Prostate gland (tissue), 2 donors: ENCODE data around the gene CDC34. TPM values are rescaled to one million over a fixed set of nuclear protein-coding genes. Genes with fewer than 3 reads are reported as not detected.

ENCODE experiments used
- DNase-seq: peaks from one replicate; pipeline ENCODE4 v3.0.0-alpha.2; 2019; ENCODE audit warnings: low spot score
- H3K27ac ChIP-seq, 2 donors: fragments of 200-600 bp; sonication (generic); 2 replicates each; pipeline ENCODE4 v1.5.1; 2017 to 2019
- H3K27me3 ChIP-seq: fragments of 200-600 bp; sonication (generic); replicated peaks from 2 replicates; pipeline ENCODE4 v1.5.1; 2019; ENCODE audit not compliant: insufficient read depth
- H3K36me3 ChIP-seq, 2 donors: fragments of 200-600 bp; sonication (generic); 1 replicate in 1 of 2; 2 replicates in 1 of 2; pipeline versions ENCODE4 v1.5.1 to v1.8.1; 2017 to 2019
- H3K4me1 ChIP-seq: fragments of 200-600 bp; sonication (generic); replicated peaks from 2 replicates; pipeline ENCODE4 v1.5.1; 2019
- H3K4me3 ChIP-seq, 2 donors: fragments of 200-600 bp; sonication (generic); 2 replicates each; pipeline ENCODE4 v1.5.1; 2017 to 2019
- H3K9me3 ChIP-seq: fragments of 200-600 bp; sonication (generic); 2 replicates; pipeline ENCODE4 v1.5.1; 2017
- POLR2A ChIP-seq: fragments of 450-650 bp; IDR thresholded peaks from one replicate; pipeline ENCODE4 v1.6.1; 2016; ENCODE audit warnings: antibody characterized with exemption, mild to moderate bottlenecking
- POLR2AphosphoS5 ChIP-seq: sonication (generic); formaldehyde crosslinking; IDR thresholded peaks from one replicate; pipeline ENCODE4 v1.6.1; 2017; ENCODE audit warnings: antibody characterized with exemption
- WGBS: methylation state at CpG from one replicate; pipeline ENCODE4 v1.1.5; 2018; 5-methylcytosine and 5-hydroxymethylcytosine counted together
- intact Hi-C: fragments of 100-400 bp; cut with DNase I; formaldehyde crosslinking; loops from one replicate; pipeline ENCODE4 v1.14.2; 2022
- total RNA-seq, 2 donors: library from RNA; depleted of rRNA; stranded (reverse); fragments of >200 nt; gene quantifications; one replicate each; pipeline ENCODE4 v1.1.0, GENCODE V29; 2016
- TF ChIP-seq, protein P1 (sequence below), 4 experiments: fragments of 200-600 bp in 2 of 4; fragments of 450-650 bp in 2 of 4; sonication (generic) in 2 of 4; IDR thresholded peaks; 1 replicate in 3 of 4; 2 replicates in 1 of 4; pipeline ENCODE4 v1.5.1; 2016 to 2019; ENCODE audit warnings: antibody characterized with exemption in 4 of 4, mild to moderate bottlenecking in 2 of 4, moderate library complexity in 2 of 4

The CDC34 gene
- total RNA-seq, 2 donors from 2014 or later = 93.4 to 159 TPM

DNA sequence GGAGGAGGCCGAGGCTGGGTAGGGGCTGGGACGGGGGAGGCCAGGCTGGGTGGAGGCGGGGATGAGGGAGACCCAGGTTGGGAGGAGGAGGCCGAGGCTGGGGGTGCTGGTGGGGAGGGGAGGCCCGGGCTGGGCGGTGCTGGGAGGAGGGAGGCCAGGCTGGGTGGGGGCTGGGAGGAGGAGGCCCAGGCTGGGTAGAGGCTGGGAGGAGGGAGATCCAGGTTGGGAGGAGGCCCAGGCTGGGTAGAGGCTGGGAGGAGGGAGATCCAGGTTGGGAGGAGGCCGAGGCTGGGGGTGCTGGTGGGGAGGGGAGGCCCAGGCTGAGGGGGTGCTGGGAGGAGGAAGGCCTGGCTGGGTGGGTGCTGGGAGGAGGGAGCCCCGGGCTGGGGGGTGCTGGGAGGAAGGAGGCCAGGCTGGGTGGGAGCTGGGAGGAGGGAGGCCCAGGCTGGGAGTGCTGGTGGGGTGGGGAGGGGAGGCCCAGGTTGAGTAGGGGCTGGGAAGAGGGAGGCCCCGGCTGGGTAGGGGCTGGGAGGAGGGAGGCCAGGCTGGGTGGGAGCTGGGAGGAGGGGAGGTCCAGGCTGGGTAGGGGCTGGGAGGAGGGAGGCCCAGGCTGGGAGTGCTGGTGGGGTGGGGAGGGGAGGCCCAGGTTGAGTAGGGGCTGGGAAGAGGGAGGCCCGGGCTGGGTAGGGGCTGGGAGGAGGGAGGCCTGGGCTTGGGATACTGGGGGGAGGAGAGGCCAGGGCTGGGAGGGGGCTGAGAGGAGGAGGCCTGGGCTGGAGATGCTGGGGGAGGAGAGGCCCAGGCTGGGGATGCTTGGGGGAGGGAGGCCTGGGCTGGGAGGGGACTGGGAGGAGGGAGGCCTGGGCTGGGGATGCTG is 13.6 kb upstream of the CDC34 start:
- TF ChIP-seq POLR2A = no peak
- TF ChIP-seq POLR2AphosphoS5 = no peak
- TF ChIP-seq, protein P1, sequence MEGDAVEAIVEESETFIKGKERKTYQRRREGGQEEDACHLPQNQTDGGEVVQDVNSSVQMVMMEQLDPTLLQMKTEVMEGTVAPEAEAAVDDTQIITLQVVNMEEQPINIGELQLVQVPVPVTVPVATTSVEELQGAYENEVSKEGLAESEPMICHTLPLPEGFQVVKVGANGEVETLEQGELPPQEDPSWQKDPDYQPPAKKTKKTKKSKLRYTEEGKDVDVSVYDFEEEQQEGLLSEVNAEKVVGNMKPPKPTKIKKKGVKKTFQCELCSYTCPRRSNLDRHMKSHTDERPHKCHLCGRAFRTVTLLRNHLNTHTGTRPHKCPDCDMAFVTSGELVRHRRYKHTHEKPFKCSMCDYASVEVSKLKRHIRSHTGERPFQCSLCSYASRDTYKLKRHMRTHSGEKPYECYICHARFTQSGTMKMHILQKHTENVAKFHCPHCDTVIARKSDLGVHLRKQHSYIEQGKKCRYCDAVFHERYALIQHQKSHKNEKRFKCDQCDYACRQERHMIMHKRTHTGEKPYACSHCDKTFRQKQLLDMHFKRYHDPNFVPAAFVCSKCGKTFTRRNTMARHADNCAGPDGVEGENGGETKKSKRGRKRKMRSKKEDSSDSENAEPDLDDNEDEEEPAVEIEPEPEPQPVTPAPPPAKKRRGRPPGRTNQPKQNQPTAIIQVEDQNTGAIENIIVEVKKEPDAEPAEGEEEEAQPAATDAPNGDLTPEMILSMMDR (IDR thresholded peaks at IDR 0.05) = no peak
- H3K27ac ChIP-seq = no peak overlapping the region
- WGBS = 57% methylated on average over 10 of the region's 10 CpGs
- no peak overlapping the region for H3K4me3 ChIP-seq
- no peaks in the 10 kb centered on the region for H3K9me3 ChIP-seq
- H3K27me3 ChIP-seq = no peaks in the 10 kb centered on the region
- intact Hi-C loops = no loop called here
- DNase-seq = no peak
- H3K36me3 ChIP-seq = no peaks in the 10 kb centered on the region
- H3K4me1 ChIP-seq = no peaks in the 10 kb centered on the region

DNA sequence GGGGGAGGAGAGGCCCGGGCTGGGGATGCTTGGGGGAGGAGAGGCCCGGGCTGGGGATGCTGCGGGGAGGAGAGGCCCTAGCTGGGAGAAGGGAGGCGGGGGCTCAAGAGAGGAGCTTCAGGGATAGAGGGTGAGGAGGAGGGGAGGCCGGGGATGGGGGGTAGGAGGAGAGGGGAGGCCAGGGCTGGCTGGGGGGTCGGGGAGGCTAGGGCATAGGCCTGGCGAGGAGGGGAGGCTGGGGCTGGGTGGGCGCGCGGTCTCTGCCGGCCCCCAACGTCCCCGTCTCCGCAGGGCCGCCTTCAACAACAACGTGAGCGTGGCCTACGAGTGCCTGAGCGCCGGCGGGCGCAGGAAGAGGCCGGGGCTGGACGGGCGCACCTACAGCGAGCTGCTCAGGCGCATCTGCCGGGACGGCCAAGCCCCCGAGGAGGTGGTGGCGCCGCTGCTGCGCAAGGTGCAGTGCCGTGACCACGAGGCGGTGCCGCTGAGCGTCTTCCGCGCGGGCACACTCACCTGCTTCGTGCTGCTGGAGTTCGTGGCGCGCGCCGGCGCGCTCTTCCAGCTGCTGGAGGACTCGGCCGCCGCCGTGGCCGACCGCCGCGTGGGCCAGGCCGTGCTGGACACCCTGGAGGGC is 12.8 kb upstream of the CDC34 start:
- Histone ChIP-seq H3K27ac (no peak overlapping the region), H3K4me3 (no peak overlapping the region), H3K36me3 (no peaks in the 10 kb centered on the region), H3K27me3 (no peaks in the 10 kb centered on the region), H3K4me1 (no peaks in the 10 kb centered on the region), H3K9me3 (no peaks in the 10 kb centered on the region)
- no peak for DNase-seq
- WGBS = 59% methylated on average over 54 of the region's 58 CpGs
- TF ChIP-seq, protein P1 (IDR thresholded peaks at IDR 0.05) = no peak
- no peak for TF ChIP-seq POLR2A
- TF ChIP-seq POLR2AphosphoS5 = no peak
- intact Hi-C loops = no loop called here

DNA sequence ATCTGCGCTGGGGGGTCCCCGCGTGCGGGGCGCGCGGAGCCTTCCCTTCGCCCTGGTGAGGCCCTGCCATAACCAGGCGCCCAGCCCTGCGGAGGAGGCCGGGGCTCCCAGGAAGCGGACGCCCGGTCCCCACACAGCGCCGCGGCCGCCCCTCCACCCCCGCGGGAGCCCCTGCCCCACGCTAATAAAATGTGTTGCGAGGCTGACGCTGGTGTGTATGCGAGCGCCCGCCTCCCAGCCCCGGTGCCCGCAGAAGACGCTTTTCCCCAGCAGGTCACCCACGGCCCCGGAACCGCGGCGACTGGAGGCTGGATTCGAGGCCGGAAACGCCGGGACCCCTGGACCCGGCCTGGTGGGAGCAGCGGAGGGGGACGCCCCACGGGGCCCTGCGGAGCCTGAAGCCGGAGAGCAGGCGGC is 12.1 kb upstream of the CDC34 start:
- DNase-seq = no peak
- TF ChIP-seq, protein P1 (IDR thresholded peaks at IDR 0.05) = no peak
- TF ChIP-seq POLR2AphosphoS5 (no peak), POLR2A (no peak)
- WGBS = 89% methylated on average over 33 of the region's 45 CpGs
- Histone ChIP-seq H3K27ac (no peak overlapping the region), H3K27me3 (no peaks in the 10 kb centered on the region), H3K4me3 (no peak overlapping the region), H3K4me1 (no peaks in the 10 kb centered on the region), H3K36me3 (no peaks in the 10 kb centered on the region), H3K9me3 (no peaks in the 10 kb centered on the region)
- intact Hi-C loops = no loop called here

DNA sequence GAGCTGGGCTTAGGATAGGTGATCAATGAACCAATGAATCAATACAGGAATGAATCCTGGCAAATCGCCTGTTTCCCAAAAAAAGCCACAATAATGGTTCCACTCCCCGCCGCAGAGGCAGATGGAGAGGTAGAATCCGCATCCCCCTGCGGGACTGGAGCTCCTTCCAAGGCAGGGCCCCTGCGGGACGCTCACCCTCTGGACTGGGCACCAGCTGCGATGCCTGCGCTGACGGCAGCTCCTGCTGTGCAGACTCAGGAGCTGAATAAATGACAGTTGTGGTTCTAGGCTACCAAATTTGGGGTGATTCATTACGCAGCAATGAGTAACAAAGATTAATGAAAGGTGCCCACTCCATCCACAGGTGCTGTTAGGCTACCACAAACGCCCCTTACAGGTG is 8.8 kb upstream of the CDC34 start:
- intact Hi-C loops = no loop called here
- no peaks in the 10 kb centered on the region for H3K27me3 ChIP-seq
- no peaks in the 10 kb centered on the region for H3K9me3 ChIP-seq
- no peaks in the 10 kb centered on the region for H3K4me1 ChIP-seq
- no peak for DNase-seq
- TF ChIP-seq, protein P1 (IDR thresholded peaks at IDR 0.05) = no peak
- TF ChIP-seq POLR2AphosphoS5 = no peak
- no peak for TF ChIP-seq POLR2A
- 98% methylated on average over 12 of the region's 12 CpGs for WGBS
- H3K4me3 ChIP-seq = no peak overlapping the region
- no peak overlapping the region for H3K27ac ChIP-seq
- no peaks in the 10 kb centered on the region for H3K36me3 ChIP-seq
